ENCODE data around the gene PDZK1IP1.

Gene PDZK1IP1

GRCh38 chr1:47188791-47189785, 748 bp downstream of the PDZK1IP1 start:
- DNase-seq (ENCODE audit: low read depth): no peak
- no peak overlapping the region for H3K4me3 ChIP-seq (replicated peaks; ENCODE audit: low read depth, low read length)
- TF ChIP-seq, protein P1, sequence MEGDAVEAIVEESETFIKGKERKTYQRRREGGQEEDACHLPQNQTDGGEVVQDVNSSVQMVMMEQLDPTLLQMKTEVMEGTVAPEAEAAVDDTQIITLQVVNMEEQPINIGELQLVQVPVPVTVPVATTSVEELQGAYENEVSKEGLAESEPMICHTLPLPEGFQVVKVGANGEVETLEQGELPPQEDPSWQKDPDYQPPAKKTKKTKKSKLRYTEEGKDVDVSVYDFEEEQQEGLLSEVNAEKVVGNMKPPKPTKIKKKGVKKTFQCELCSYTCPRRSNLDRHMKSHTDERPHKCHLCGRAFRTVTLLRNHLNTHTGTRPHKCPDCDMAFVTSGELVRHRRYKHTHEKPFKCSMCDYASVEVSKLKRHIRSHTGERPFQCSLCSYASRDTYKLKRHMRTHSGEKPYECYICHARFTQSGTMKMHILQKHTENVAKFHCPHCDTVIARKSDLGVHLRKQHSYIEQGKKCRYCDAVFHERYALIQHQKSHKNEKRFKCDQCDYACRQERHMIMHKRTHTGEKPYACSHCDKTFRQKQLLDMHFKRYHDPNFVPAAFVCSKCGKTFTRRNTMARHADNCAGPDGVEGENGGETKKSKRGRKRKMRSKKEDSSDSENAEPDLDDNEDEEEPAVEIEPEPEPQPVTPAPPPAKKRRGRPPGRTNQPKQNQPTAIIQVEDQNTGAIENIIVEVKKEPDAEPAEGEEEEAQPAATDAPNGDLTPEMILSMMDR (IDR thresholded peaks at IDR 0.05; ENCODE audit: low read length, missing control alignments): no peak

DNA sequence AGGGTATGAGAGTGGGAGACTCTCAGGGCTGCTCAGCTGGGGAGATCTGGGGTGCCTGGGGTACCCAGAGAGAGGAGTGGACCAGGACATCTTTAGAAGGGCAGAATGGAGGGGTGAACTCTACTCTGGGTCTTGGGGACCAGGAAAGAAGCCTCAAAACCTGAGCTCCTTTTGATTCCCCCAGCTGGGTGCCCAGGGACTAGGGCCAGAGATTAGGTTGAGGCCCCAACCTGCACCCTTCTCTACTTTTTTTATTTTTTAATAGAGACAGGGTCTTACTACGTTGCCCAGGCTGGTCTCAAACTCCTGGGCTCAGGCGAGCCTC, 1.9 kb downstream of the PDZK1IP1 start:
- no peak overlapping the region for H3K4me3 ChIP-seq (replicated peaks; ENCODE audit: low read depth, low read length)
- no peak for DNase-seq (ENCODE audit: low read depth)
- TF ChIP-seq, protein P1 (IDR thresholded peaks at IDR 0.05; ENCODE audit: low read length, missing control alignments): no peak

DNA sequence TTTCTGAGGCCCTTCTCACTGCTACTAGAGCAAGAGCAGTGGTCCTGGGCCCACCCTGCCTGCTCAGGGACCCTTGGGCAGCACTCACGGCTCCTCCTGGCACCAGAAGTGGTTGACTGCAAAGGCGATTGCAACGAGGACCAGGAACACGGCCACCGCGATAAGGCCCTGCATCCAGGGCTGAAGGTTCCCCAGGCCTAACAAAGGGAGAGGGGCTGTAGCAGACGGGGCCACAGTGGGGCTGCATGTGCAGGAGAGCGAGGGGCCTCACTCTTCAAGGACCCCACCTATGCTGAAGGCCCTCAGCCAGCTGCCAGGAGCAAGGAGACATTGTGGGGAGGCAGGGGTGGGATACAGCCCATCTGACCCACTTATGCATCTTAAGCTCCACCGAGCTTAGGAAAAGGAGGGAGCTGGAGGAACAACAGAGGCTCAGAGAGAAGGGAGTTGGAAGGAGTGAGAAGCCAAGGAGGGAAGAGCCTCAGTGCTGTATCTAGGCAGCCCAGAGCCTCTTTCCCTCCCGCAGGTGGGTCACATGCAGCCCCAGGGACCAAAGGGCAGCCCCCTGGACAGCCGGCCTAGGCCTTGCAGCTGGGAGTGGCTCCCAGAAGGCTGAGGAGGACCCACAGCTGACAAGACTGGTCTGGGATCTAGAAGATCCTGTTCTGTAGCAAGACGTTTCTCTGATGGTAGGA, 2.5 kb downstream of the PDZK1IP1 start:
- no peak for DNase-seq (ENCODE audit: low read depth)
- no peak overlapping the region for H3K4me3 ChIP-seq (replicated peaks; ENCODE audit: low read depth, low read length)
- TF ChIP-seq, protein P1 (IDR thresholded peaks at IDR 0.05; ENCODE audit: low read length, missing control alignments): no peak

GRCh38 chr1:47186267-47187185, 3.3 kb downstream of the PDZK1IP1 start:
- no peak for DNase-seq (ENCODE audit: low read depth)
- H3K4me3 ChIP-seq (replicated peaks; ENCODE audit: low read depth, low read length): no peak overlapping the region
- TF ChIP-seq, protein P1 (IDR thresholded peaks at IDR 0.05; ENCODE audit: low read length, missing control alignments): no peak

GRCh38 chr1:47184822-47185677, 4.8 kb downstream of the PDZK1IP1 start:
- TF ChIP-seq, protein P1 (IDR thresholded peaks at IDR 0.05; ENCODE audit: low read length, missing control alignments): no peak

More at GRCh38 chr1:47184822-47185677, 4.8 kb downstream of the PDZK1IP1 start:
- DNase-seq (ENCODE audit: low read depth): no peak
- H3K4me3 ChIP-seq (replicated peaks; ENCODE audit: low read depth, low read length): no peak overlapping the region
